Esophagus squamous epithelium (tissue), 5 donors: ENCODE results near the gene ACP5. TPM values are rescaled to one million over a fixed set of nuclear protein-coding genes. Genes with fewer than 3 reads are reported as not detected.
"Not testable (repeated sequence)": the region's sequence is repeated elsewhere in the genome, so short reads cannot be mapped to it uniquely, and the experiment has no call there.

ENCODE experiments used
- DNase-seq: peaks from one replicate; lab custom pipeline; 2025; lab: John Stamatoyannopoulos, UW
- H3K27ac ChIP-seq, 4 donors: fragments of 200-600 bp; sonication (generic); one replicate each; pipeline ENCODE4 v1.5.1; 2016 to 2019; ENCODE audit warnings: mild to moderate bottlenecking in 1 of 4
- H3K27me3 ChIP-seq, 4 donors: fragments of 200-600 bp; sonication (generic); 1 replicate in 3 of 4; 2 replicates in 1 of 4; pipeline versions ENCODE4 v1.5.1 to v1.6.0; 2017 to 2021; ENCODE audit warnings: antibody characterized with exemption in 1 of 4
- H3K36me3 ChIP-seq, 3 donors: fragments of 200-600 bp; sonication (generic); one replicate each; pipeline ENCODE4 v1.5.1; 2016 to 2019
- H3K4me1 ChIP-seq, 3 donors: fragments of 200-600 bp; sonication (generic); one replicate each; pipeline ENCODE4 v1.5.1; 2017 to 2019
- H3K4me3 ChIP-seq, 4 donors: fragments of 200-600 bp; sonication (generic); 1 replicate in 3 of 4; 2 replicates in 1 of 4; pipeline ENCODE4 v1.5.1; 2016 to 2019; ENCODE audit warnings: mild to moderate bottlenecking in 2 of 4, moderate library complexity in 1 of 4
- H3K9me3 ChIP-seq, 3 donors: fragments of 200-600 bp; sonication (generic); one replicate each; pipeline ENCODE4 v1.5.1; 2016 to 2019
- POLR2A ChIP-seq, 4 donors: fragments of 450-650 bp; IDR thresholded peaks; one replicate each; pipeline ENCODE4 v1.6.1; 2017; ENCODE audit warnings: antibody characterized with exemption in 4 of 4, mild to moderate bottlenecking in 4 of 4, moderate library complexity in 3 of 4
- WGBS, 2 donors: methylation state at CpG; one replicate each; pipeline ENCODE4 v1.1.5; 2018; 5-methylcytosine and 5-hydroxymethylcytosine counted together
- intact Hi-C: fragments of 100-400 bp; cut with DNase I; formaldehyde crosslinking; loops from one replicate; pipeline ENCODE4 v1.15.0; 2022
- total RNA-seq, 4 donors: library from RNA; depleted of rRNA; stranded (reverse); fragments of >200 nt; gene quantifications; one replicate each; pipeline ENCODE4 v1.1.0, GENCODE V29; 2016
- TF ChIP-seq, protein P1 (sequence below), 6 experiments: fragments of 450-650 bp in 4 of 6; fragments of 200-600 bp in 2 of 6; sonication (generic) in 2 of 6; IDR thresholded peaks; one replicate each; pipeline ENCODE4 v1.5.1; 2016 to 2019; ENCODE audit warnings: antibody characterized with exemption in 6 of 6, mild to moderate bottlenecking in 4 of 6, moderate library complexity in 4 of 6
- donor health status: DM: yes; HTN: yes; CAD: no.

ACP5 gene
- total RNA-seq, 4 donors from 2014 or later, result 12.2 to 61.9 (median 33.0) TPM

DNA sequence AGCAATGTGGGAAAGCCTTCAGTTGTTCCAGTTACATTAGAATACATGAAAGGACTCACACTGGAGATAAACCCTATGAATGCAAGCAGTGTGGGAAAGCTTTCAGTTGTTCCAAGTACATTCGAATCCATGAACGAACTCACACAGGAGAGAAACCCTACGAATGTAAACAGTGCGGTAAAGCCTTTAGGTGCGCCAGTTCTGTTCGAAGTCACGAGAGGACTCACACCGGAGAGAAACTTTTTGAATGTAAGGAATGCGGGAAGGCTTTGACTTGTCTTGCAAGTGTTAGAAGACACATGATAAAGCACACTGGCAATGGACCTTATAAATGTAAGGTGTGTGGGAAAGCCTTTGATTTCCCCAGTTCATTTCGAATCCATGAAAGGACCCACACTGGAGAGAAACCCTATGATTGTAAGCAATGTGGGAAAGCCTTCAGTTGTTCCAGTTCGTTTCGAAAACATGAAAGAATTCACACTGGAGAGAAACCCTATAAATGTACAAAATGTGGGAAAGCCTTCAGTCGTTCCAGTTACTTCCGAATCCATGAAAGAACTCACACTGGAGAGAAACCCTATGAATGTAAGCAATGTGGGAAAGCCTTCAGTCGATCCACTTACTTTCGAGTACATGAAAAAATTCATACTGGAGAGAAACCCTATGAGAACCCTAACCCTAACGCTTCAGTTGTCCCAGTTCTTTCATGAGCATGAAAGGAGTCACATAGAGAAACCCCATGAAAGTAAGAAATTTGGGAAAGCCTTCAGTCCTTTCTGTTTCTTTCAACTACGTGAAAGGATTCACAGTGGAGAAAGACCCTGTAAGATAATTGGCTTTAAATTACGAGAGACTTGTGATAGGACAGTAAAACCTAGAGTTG lies 40.0 kb upstream of the ACP5 start:
- TF ChIP-seq, protein P1, sequence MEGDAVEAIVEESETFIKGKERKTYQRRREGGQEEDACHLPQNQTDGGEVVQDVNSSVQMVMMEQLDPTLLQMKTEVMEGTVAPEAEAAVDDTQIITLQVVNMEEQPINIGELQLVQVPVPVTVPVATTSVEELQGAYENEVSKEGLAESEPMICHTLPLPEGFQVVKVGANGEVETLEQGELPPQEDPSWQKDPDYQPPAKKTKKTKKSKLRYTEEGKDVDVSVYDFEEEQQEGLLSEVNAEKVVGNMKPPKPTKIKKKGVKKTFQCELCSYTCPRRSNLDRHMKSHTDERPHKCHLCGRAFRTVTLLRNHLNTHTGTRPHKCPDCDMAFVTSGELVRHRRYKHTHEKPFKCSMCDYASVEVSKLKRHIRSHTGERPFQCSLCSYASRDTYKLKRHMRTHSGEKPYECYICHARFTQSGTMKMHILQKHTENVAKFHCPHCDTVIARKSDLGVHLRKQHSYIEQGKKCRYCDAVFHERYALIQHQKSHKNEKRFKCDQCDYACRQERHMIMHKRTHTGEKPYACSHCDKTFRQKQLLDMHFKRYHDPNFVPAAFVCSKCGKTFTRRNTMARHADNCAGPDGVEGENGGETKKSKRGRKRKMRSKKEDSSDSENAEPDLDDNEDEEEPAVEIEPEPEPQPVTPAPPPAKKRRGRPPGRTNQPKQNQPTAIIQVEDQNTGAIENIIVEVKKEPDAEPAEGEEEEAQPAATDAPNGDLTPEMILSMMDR (IDR thresholded peaks at IDR 0.05), result no peak
- no peak for TF ChIP-seq POLR2A (IDR thresholded peaks at IDR 0.05)
- H3K27ac ChIP-seq, result no peak overlapping the region
- H3K27me3 ChIP-seq, result no peaks in the 10 kb centered on the region
- WGBS, 2 donors, result 95% methylated on average over 19 of the region's 19 CpGs
- DNase-seq, result no peak
- H3K36me3 ChIP-seq, result peaks cover 18 to 80% (median 26%) of the 10 kb centered on the region in 3 donors
- intact Hi-C loops, result no loop called here
- peak overlapping the region in 1 of 4 donors; percentile 4 for H3K4me3 ChIP-seq
- peaks cover 0 to 29% (median 19%) of the 10 kb centered on the region in 3 donors for H3K9me3 ChIP-seq
- H3K4me1 ChIP-seq, result no peaks in the 10 kb centered on the region

GRCh38 chr19:11612816-11613511 lies 35.5 kb upstream of the ACP5 start:
- peaks cover 0 to 24% (median 18%) of the 10 kb centered on the region in 3 donors for H3K9me3 ChIP-seq
- intact Hi-C loops, result no loop called here
- no peaks in the 10 kb centered on the region for H3K4me1 ChIP-seq
- no peak for TF ChIP-seq POLR2A (IDR thresholded peaks at IDR 0.05)
- TF ChIP-seq, protein P1 (IDR thresholded peaks at IDR 0.05), result no peak
- no peak overlapping the region for H3K27ac ChIP-seq
- 95 to 98% methylated on average over 5 of the region's 5 CpGs for WGBS, 2 donors
- H3K36me3 ChIP-seq, result peaks cover 18 to 41% (median 26%) of the 10 kb centered on the region in 3 donors
- DNase-seq, result no peak
- no peak overlapping the region for H3K4me3 ChIP-seq
- no peaks in the 10 kb centered on the region for H3K27me3 ChIP-seq

- no peak overlapping the region for H3K27ac ChIP-seq
- intact Hi-C loops, result no loop called here
- H3K36me3 ChIP-seq, result peaks cover 12 to 39% (median 17%) of the 10 kb centered on the region in 3 donors
- no peak for TF ChIP-seq POLR2A (IDR thresholded peaks at IDR 0.05)
- TF ChIP-seq, protein P1 (IDR thresholded peaks at IDR 0.05), result no peak
- no peaks in the 10 kb centered on the region for H3K4me1 ChIP-seq
- no peak for DNase-seq
- no peak overlapping the region for H3K4me3 ChIP-seq
- WGBS, 2 donors, result 87 to 100% methylated on average over 1 of the region's 1 CpG
- H3K9me3 ChIP-seq, result peaks cover 0 to 11% (median 8%) of the 10 kb centered on the region in 3 donors
- H3K27me3 ChIP-seq, result no peaks in the 10 kb centered on the region
Observed at GRCh38 chr19:11611730-11612129, 34.3 kb upstream of the ACP5 start.

GRCh38 chr19:11606484-11606883 lies 29.0 kb upstream of the ACP5 start:
- Histone ChIP-seq H3K27me3 (no peaks in the 10 kb centered on the region), H3K36me3 (peaks cover 0 to 27% (median 0%) of the 10 kb centered on the region in 3 donors), H3K4me1 (no peaks in the 10 kb centered on the region), H3K27ac (no peak overlapping the region), H3K9me3 (no peaks in the 10 kb centered on the region), H3K4me3 (no peak overlapping the region)
- no peak for DNase-seq
- 97% methylated on average over 4 to 6 of the region's 8 CpGs for WGBS, 2 donors
- no peak for TF ChIP-seq POLR2A (IDR thresholded peaks at IDR 0.05)
- TF ChIP-seq, protein P1 (IDR thresholded peaks at IDR 0.05), result no peak
- intact Hi-C loops, result no loop called here

- H3K9me3 ChIP-seq, intact Hi-C loops, H3K27me3 ChIP-seq, H3K27ac ChIP-seq, H3K4me3 ChIP-seq, DNase-seq: not testable (repeated sequence)
- Histone ChIP-seq H3K4me1 (peaks cover 0 to 29% (median 9%) of the 10 kb centered on the region in 3 donors), H3K36me3 (peaks cover 0 to 11% (median 0%) of the 10 kb centered on the region in 3 donors)
- 89 to 94% methylated on average over 6 to 8 of the region's 8 CpGs for WGBS, 2 donors
Observed at GRCh38 chr19:11599704-11600103, 22.3 kb upstream of the ACP5 start.
